MM.1S (cell line): ENCODE measurements around the gene USP46.

Experiments used
- DNase-seq: peaks from one replicate; pipeline ENCODE4 v3.0.0-alpha.2; 2015
- H2AFZ ChIP-seq: fragments of 300-600 bp; sonication (generic); 2 replicates; pipeline ENCODE4 v1.6.0; 2016; ENCODE audit warnings: antibody characterized with exemption, low read length
- H3F3A ChIP-seq: fragments of 300-600 bp; sonication (generic); 2 replicates; pipeline ENCODE4 v1.6.1; 2016; ENCODE audit warnings: mild to moderate bottlenecking, antibody characterized with exemption, low read length, moderate library complexity, mixed read lengths; ENCODE audit not compliant: insufficient read depth
- H3K27ac ChIP-seq: fragments of 300-600 bp; sonication (generic); 2 replicates; pipeline ENCODE4 v1.5.1; 2016; ENCODE audit warnings: mild to moderate bottlenecking, low read length
- H3K27me3 ChIP-seq: fragments of 300-600 bp; sonication (generic); replicated peaks from 2 replicates; pipeline ENCODE4 v1.6.0; 2016; ENCODE audit warnings: low read length; ENCODE audit not compliant: insufficient read depth
- H3K36me3 ChIP-seq: fragments of 300-600 bp; sonication (generic); replicated peaks from 2 replicates; pipeline ENCODE4 v1.6.1; 2016; ENCODE audit warnings: mild to moderate bottlenecking, low read length, mixed read lengths; ENCODE audit not compliant: insufficient read depth
- H3K4me1 ChIP-seq: fragments of 300-600 bp; sonication (generic); 2 replicates; pipeline ENCODE4 v1.6.1; 2016; ENCODE audit warnings: low read length, mixed read lengths
- H3K4me2 ChIP-seq: fragments of 300-600 bp; sonication (generic); 2 replicates; pipeline ENCODE4 v1.6.0; 2016; ENCODE audit warnings: low read depth, low read length
- H3K4me3 ChIP-seq: fragments of 300-600 bp; sonication (generic); 2 replicates; pipeline ENCODE4 v1.5.1; 2016; ENCODE audit warnings: low read length, mixed read lengths
- H3K79me2 ChIP-seq: fragments of 300-600 bp; sonication (generic); 2 replicates; pipeline ENCODE4 v1.6.1; 2016; ENCODE audit warnings: mixed run types, low read length, mixed read lengths
- H3K9ac ChIP-seq: fragments of 300-600 bp; sonication (generic); 2 replicates; pipeline ENCODE4 v1.6.1; 2016; ENCODE audit warnings: low read length, mixed read lengths
- H3K9me2 ChIP-seq: fragments of 300-600 bp; sonication (generic); replicated peaks from 2 replicates; pipeline ENCODE4 v1.6.1; 2016; ENCODE audit warnings: mild to moderate bottlenecking, low read length, mixed read lengths; ENCODE audit not compliant: insufficient read depth
- H3K9me3 ChIP-seq: fragments of 300-600 bp; sonication (generic); replicated peaks from 2 replicates; pipeline ENCODE4 v1.6.1; 2016; ENCODE audit warnings: mild to moderate bottlenecking, low read length, mixed read lengths; ENCODE audit not compliant: insufficient read depth
- H4K20me1 ChIP-seq: fragments of 300-600 bp; sonication (generic); 2 replicates; pipeline ENCODE4 v1.6.1; 2016; ENCODE audit warnings: mild to moderate bottlenecking, low read length, moderate library complexity, mixed read lengths; ENCODE audit not compliant: insufficient read depth
- EZH2 ChIP-seq: fragments of 300-600 bp; sonication (generic); optimal IDR thresholded peaks from 2 replicates; pipeline ENCODE3; 2017; ENCODE audit warnings: low read depth, mild to moderate bottlenecking, antibody characterized with exemption, low read length, mixed read lengths
- EZH2phosphoT487 ChIP-seq: fragments of 300-600 bp; sonication (generic); IDR thresholded peaks from 2 replicates; pipeline ENCODE4 v1.6.1; 2018; ENCODE audit warnings: antibody characterized with exemption, low read length
- TF ChIP-seq, protein P1 (sequence below): fragments of 300-600 bp; sonication (generic); IDR thresholded peaks from 2 replicates; pipeline ENCODE4 v1.5.1; 2016; ENCODE audit warnings: antibody characterized with exemption, low read length, mixed read lengths

USP46 gene

GRCh38 chr4:52638717-52639116, 20.4 kb downstream of the USP46 start:
- no peak for TF ChIP-seq EZH2
- TF ChIP-seq, protein P1, sequence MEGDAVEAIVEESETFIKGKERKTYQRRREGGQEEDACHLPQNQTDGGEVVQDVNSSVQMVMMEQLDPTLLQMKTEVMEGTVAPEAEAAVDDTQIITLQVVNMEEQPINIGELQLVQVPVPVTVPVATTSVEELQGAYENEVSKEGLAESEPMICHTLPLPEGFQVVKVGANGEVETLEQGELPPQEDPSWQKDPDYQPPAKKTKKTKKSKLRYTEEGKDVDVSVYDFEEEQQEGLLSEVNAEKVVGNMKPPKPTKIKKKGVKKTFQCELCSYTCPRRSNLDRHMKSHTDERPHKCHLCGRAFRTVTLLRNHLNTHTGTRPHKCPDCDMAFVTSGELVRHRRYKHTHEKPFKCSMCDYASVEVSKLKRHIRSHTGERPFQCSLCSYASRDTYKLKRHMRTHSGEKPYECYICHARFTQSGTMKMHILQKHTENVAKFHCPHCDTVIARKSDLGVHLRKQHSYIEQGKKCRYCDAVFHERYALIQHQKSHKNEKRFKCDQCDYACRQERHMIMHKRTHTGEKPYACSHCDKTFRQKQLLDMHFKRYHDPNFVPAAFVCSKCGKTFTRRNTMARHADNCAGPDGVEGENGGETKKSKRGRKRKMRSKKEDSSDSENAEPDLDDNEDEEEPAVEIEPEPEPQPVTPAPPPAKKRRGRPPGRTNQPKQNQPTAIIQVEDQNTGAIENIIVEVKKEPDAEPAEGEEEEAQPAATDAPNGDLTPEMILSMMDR, result no peak
- Histone ChIP-seq H3K27me3 (no peaks in the 10 kb centered on the region), H4K20me1 (no peaks in the 10 kb centered on the region), H3F3A (no peaks in the 10 kb centered on the region), H3K4me1 (no peaks in the 10 kb centered on the region), H3K4me2 (no peak overlapping the region), H2AFZ (no peak overlapping the region), H3K4me3 (no peak overlapping the region), H3K36me3 (no peaks in the 10 kb centered on the region), H3K9ac (no peak overlapping the region), H3K27ac (no peak overlapping the region), H3K9me3 (no peaks in the 10 kb centered on the region), H3K79me2 (no peaks in the 10 kb centered on the region), H3K9me2 (no peaks in the 10 kb centered on the region)
- no peak for DNase-seq

DNA sequence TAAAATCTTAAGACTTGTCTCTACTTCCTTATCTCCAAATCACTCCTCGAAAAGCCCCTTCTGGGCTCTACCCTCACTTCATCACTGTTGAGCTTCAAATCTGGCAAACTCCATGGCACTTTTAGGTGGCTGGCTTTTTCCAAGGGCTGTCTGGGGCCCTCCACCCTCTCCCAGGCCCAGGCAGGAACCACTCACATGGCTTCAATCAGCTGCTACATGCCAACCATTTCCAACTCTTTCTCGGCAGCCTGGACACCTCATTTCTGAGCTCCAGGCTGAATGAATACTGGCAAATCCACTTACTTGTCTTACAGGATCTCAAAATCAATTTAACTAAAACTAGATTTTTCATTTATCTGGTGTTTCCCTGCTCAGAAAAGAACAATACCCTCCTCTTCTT, 22.0 kb downstream of the USP46 start:
- Histone ChIP-seq H3F3A (no peaks in the 10 kb centered on the region), H3K79me2 (no peaks in the 10 kb centered on the region), H3K27me3 (no peaks in the 10 kb centered on the region), H3K36me3 (no peaks in the 10 kb centered on the region), H3K9ac (no peak overlapping the region), H3K9me3 (no peaks in the 10 kb centered on the region), H3K27ac (no peak overlapping the region), H4K20me1 (no peaks in the 10 kb centered on the region), H3K4me1 (no peaks in the 10 kb centered on the region), H3K9me2 (no peaks in the 10 kb centered on the region), H3K4me3 (no peak overlapping the region), H2AFZ (no peak overlapping the region), H3K4me2 (no peak overlapping the region)
- no peak for DNase-seq
- TF ChIP-seq EZH2phosphoT487 (no peak), EZH2 (no peak)
- TF ChIP-seq, protein P1, result no peak

DNA sequence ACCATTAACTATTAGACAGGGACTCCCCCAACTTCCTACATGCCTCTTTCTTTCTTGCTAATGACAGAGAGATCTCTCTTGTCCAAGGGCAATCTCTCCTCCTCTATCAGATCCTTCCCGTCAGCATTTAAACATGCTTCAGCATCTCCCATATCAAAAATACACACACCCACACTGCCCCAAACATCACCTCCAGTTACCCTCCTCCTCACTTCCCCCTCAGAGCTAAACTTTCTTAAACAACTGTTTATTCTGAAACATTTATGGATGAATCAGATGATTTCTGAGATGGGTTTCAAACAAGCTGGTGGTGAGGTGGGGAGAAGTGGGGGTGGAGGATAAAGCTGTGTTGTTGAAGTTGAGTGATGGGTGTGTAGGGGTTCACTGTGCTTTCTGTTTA, 23.5 kb downstream of the USP46 start:
- Histone ChIP-seq H3K9ac (no peak overlapping the region), H3K27me3 (no peaks in the 10 kb centered on the region), H3K4me1 (no peaks in the 10 kb centered on the region), H3K4me3 (no peak overlapping the region), H3K9me2 (no peaks in the 10 kb centered on the region), H3K79me2 (no peaks in the 10 kb centered on the region), H3F3A (no peaks in the 10 kb centered on the region), H3K36me3 (no peaks in the 10 kb centered on the region), H3K27ac (no peak overlapping the region), H4K20me1 (no peaks in the 10 kb centered on the region), H3K4me2 (no peak overlapping the region), H3K9me3 (no peaks in the 10 kb centered on the region), H2AFZ (no peak overlapping the region)
- DNase-seq, result no peak
- no peak for TF ChIP-seq EZH2phosphoT487

DNA sequence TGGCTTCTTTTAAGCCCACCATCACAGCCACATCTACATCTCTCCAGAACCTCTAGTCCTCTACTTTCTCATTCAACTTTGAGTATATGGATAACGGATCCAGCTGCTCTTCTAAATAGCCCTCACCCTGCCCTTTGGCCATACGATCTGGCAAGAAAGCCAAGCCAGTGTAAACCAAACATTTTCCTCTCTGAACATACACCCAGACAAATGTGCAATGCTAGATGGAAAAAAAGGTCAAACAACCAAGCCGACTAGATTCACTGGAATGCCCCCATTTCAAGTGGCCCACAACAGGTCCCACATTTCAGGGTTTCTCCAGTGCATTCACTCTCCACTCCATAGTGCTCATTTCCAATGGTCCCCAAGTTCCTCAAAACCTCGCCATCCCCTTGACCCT, 24.0 kb downstream of the USP46 start:
- Histone ChIP-seq H4K20me1 (no peaks in the 10 kb centered on the region), H3F3A (no peaks in the 10 kb centered on the region), H3K4me2 (no peak overlapping the region), H3K4me1 (no peaks in the 10 kb centered on the region), H3K4me3 (no peak overlapping the region), H2AFZ (no peak overlapping the region), H3K79me2 (no peaks in the 10 kb centered on the region), H3K9ac (no peak overlapping the region), H3K27me3 (no peaks in the 10 kb centered on the region), H3K27ac (no peak overlapping the region), H3K36me3 (no peaks in the 10 kb centered on the region), H3K9me2 (no peaks in the 10 kb centered on the region), H3K9me3 (no peaks in the 10 kb centered on the region)
- no peak for TF ChIP-seq EZH2phosphoT487
- no peak for TF ChIP-seq EZH2
- TF ChIP-seq, protein P1, result no peak
- DNase-seq, result no peak
